HG03039 (cell line): ENCODE results near the gene MBD3.

Experiments
- ATAC-seq: cut with Tn5 transposase; IDR thresholded peaks from one replicate; pipeline ENCODE4 v1.9.1; 2021; ENCODE audit warnings: mild to moderate bottlenecking, moderate library complexity; ENCODE audit not compliant: unreplicated experiment

The MBD3 gene

DNA sequence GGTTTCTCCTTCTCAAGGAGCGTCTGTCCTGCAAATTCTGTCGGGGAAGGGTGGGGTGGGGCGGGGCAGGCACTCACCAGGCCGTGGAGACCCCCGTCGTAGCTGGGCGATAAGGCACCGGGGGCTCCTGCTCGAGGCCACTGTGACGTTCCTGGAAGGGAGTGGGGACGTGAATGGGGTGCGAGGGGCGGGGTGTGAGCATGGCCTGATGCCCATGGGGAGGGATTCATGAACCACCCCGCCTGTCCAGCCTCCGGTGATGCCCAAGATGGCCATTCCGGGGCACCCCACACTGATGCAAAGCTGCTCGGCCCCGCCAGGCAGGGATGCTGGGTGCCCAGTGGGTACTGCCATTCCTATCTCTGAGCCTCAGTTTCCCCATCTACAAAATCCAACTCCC lies 27.0 kb upstream of the MBD3 start:
- no peak for ATAC-seq

DNA sequence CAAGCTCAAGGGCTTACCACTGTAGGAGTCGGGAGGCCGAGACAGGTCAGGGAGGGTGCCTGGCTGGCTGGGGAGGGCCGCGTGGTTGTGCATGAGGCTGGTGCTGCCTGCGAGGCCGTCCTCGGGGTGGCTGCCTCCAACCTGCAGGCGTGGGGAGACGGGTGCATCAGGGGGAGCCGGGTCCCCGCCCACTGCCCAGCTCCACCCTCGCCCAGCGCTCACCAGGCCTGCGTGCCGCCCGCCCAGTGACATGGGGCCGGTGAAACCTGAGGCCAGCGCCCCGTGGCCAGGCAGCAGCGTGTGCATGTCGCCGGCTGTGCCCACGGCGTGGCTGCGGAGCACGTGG lies 26.4 kb upstream of the MBD3 start:
- no peak for ATAC-seq

DNA sequence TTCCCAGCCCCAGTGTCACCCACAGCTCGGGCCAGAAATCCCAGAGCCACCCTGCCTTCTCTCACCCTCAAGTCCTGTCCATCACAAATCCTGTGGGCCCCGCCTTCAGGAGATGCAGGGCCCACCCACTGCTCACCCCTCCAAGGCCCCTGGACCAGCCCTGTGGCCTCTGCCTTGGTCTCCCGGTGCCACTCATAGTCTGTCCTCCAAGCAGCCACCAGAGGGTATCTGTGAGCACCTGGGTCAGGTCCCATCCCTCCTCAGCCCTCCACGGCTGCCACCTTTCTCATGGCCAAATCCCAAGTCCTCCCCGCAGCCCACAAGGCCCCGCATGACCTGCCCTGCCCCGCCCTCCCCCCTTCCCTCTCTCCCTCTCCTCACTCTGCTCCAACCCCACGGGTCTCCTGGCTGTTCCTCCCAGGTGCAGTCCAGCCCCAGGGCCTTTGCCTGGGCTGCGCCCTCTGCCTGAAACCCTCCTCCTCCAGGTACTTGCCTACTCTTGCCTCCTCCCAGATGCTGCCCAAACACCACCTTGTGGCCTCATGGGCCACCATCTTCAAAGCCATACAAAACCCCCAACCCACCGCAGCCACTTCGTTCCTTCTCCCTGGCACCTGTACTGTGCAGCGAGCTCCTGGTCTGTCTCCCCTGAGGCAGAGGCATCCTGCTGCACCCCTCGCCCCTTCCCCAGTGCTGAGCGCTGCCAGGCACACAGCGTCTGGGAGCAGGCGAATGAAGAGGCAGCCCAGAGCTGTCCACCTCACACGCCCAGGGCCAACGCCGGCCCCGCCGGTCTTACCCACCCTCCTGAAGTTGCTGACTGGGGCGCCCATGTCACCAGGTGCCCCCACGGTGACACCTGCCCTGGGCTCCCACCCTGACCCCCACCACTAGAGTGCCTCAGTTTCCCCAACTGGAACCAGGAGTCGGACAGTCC lies 25.8 kb upstream of the MBD3 start:
- ATAC-seq = no peak

DNA sequence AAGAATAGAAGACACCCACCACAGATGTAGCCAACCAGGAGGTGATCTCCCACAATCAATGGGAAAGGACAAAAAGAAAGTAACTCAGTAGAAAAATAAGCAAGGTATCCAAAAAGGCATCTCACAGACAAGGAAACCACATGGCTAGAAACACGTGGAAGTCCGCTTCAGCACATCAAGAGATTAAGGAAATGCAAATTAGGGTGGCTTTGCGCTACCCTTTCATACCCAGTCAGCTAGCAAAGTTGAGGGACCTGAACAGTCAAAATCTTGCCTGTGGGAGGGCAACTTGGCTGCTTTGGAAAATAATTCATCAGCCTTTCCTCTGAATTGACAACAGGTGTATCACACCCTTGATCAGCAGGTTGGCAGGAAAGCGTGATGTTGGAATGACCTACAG lies 24.2 kb upstream of the MBD3 start:
- no peak for ATAC-seq

DNA sequence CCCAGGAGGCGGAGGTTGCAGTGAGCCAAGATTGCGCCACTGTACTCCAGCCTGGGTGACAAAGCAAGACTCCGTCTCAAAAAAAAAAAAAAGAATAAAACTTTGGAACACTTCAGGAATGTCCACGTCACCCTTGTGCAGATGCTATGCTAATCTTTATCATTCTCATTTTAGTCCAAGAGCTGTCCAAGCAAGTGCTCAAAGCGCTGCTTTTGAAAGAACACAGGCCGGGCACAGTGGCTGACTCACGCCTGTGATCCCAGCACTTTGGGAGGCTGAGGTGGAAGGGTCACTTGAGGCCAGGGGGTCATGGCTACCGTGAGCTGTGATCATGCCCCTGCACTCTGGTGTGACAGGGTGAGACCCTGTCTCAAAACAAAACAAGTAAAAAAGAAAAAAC lies 23.7 kb upstream of the MBD3 start:
- no peak for ATAC-seq

DNA sequence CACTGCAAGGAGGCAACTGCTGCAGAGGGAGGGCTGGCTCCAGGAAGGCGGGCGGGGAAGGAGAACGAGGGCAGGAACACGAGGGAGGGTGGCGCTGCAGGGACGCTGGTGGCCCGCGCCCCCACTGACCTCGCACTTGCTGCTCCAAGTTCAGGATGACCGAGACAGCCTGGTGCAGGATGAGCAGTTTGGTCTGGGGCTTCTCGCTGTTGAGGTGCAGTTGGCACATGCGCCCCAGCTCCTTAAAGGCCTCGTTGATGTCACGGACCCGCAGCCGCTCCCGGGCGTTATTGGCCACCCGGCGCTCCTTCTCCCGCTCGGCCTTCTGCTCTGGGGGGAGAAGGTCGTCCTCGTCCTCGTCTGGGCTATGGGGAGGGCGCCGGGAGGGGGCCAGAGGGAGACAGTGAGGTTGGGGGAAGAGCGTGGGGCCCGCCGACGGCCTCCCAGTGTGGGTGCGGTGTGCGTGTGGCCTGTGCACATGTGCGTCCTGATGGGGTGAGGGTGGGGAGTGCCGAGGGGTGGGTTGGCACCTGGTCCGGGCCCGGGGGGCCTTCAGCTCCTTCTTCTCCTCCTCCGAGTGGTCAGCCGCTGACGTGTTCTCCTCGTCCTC lies 22.6 kb upstream of the MBD3 start:
- no peak for ATAC-seq

DNA sequence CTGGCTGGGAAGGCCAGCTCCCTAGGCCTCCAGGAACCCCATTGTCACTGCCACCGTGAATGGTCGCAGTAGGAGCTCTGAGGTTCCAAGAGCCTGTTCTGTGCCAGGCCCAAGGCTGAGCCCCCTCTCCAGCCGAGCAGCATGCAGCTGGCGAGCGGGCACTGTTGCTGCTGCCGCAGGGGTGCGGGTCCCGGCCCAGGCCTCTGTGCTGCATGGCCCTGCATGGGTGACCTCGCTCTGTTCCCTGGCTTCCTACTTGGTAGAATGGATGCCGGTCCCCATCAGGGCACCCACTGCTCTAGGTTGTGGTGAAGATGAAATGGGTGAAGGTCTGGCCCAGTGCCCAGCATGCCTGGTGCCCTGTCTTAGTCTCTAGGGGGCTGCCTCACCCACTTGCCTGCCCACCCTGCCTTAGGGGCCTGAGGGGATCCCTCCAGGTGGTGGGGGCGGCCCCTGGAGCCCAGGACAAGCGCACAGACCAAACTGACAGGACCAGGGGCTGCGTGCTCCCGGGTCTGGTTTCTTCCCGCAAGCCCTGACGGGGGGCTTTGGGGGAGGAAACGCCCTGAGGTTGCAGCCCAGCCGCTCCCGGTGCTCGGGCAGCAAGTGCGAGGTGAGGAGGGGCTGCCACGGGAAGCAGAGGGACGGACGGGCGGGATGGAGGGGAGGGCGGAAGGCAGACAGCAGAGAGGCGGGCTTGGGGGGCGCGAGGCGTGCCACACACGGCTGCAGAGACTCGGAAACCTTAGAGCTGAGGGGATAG lies 21.3 kb upstream of the MBD3 start:
- no peak for ATAC-seq

DNA sequence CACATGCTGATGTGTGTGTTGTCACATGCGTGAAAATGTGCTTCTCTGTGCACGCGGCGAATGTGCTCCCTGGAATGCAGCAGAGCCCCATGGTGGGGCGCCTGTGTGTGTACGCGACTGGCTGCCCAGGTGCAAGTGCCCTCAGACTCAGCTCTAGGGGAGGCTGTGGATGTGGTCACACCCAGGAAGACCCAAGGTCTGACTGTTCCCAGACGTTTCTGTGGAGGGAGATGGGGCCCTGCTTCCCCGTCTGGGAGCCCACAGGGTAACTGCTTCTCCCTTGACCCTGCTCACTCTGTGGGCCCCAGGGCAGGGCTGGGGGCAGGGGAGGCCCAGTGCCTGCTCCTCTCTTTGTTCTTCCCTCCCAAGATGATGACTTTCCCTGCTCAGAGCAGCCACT lies 20.5 kb upstream of the MBD3 start:
- ATAC-seq = no peak

DNA sequence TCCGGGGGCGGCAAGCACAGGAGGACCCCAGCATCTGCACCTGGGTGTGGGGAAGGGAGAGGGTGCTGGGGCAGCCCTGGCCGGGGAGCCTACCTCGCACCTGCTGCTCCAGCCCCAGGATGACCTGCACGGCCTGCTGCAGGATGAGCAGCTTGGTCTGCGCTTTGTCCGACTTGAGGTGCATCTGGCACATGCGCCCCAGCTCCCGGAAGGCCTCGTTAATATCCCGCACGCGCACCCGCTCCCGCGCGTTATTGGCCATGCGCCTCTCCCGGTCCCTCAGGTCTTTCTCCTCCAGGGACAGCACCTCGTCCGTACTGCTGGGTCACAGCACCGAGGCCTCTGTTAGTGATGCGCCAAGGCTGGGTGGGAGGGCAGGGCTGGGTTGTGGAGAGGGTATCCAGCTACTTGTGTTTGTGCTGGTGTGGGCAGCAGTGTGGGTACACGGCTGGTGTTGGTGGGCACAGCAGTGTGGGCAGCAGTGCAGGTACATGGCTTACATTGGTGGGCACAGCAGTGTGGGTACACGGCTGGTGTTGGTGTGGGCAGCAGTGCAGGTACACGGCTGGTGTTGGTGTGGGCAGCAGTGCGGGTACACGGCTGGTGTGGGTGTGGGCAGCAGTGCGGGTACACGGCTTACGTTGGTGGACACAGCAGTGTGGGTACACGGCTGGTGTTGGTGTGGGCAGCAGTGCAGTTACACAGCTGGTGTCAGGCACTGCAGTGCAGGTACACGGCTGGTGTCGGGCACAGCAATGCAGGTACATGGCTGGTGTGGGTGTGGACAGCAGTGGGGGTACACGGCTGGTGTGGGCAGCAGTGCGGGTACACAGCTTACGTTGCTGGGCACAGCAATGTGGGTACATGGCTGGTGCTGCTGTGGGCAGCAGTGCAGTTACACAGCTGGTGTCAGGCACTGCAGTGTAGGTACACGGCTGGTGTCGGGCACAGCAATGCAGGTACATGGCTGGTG lies 19.7 kb upstream of the MBD3 start:
- ATAC-seq = no peak

DNA sequence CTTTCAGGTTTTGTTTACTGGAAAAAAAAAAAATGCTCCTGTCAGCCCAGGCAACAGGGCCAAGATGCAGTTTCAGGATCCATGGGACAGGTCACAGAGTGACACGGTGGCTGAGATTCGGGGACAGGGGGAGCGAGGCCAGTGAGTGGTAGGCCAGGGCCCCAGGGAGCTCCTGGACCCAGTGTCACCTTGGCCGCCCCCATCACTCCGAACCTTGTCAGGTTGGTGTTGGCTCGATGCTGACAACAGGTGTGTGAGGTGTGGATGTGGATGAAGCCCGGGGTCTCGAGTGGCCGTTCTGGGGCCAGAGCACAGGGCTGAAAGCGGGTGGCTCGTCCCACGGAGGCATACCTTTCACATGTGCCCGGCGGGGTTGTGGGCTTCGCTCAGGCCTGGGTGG lies 18.7 kb upstream of the MBD3 start:
- ATAC-seq = no peak

DNA sequence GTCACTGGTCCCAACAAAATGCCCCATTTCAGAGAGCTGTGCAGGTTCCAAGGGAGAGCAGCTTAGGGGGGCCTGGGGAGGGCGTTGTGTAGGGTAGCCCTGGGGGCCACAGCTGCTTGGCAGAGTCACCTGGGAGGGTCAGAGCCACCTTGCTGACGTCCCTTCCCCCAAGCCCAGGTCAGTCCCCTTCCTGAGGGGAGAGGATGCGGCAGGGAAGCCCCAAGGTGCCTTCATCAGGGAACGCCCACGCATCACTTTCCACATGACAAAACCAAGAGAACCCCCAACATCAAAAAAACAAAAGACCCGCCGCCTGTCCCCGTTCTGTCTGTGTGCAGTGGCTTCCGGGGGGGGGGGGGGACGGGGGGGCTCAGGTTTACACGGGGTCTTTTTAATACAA lies 17.9 kb upstream of the MBD3 start:
- ATAC-seq = no peak

DNA sequence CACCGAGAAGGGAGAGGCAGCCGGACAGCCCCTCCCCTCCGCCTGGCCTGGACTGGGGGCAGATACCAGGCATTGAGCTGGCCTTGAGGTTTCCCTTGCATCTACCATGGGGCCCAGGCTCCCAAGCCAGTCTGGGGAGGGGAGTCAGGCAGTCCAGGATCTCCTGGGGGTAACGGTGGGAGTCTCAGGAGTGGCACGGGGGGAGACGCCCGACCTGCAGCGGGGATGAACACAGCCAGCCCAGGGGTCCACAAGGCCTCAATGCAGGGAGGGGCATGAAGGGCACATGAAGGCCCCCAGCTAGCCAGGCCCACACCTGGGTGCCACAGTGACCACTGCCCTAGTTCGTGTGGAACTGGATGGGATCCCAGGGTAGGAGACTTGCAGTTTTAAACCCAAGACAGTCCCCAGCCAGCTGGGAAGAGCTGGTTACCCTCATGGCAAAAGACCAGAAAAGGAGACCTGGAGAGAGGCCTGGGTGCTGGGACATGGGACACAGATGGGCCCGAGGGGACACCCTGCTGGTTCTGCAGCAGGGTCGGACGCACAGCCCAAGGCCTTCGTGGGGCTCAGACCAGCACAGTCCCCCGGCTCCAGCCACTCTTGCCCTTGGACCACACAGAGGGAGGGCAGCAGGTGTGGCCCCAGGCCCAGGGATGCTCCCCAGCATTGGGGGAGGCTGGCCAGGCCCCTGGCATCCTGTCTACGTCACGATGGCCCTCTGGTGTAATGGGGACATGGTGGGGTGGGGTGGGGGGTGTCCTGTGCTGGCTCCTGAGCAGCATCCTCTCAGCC lies 17.2 kb upstream of the MBD3 start:
- no peak for ATAC-seq

DNA sequence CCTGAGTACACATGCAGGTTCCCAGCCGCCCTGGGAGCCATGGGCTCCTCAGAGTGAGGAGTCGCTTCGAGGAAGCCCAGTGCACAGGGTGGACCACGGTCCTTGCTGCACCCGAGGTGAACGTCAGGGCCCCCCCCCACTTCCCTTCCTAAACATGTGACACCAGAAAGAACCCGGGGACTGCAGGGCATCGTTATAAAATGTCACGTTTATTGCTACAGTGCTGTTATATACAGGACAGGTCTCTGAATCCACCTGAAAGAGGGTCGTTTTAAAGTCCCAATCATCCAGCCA lies 16.4 kb upstream of the MBD3 start:
- ATAC-seq = no peak

DNA sequence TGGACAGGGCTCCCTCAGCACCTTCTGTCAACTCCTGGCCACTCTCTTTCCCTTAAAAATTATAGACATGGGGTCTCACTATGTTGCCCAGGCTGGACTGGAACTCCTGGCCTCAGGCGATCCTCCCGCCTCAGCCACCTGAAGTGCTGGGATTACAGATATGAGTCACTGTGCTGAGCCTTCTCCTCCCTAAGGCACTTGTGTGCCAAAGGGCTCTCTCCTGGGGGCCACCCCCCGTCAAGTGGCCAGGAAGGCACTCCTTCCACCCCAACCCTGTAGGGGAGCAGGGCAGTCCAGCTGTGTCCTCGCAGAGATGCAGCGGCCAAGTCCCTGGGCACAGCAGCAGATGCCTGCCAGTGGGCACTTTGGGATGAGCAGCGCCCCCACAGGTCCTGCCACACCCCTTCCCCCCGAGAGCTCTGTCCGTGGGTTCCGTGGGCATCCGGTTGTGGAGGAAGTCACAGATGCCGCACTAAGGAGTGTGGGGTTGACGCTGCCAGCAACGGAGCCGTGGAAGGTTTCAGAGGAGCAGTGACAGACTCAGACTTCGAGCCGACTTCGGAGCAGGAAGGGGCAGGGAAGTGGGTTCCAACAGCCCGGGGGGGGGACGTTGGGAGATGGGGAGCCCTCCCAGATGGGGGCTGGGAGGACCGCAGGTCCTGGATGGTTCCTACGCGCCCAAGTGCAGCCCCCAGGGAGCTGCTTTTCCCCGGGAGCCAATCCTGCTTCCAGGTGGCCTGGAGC lies 15.9 kb upstream of the MBD3 start:
- ATAC-seq = no peak

DNA sequence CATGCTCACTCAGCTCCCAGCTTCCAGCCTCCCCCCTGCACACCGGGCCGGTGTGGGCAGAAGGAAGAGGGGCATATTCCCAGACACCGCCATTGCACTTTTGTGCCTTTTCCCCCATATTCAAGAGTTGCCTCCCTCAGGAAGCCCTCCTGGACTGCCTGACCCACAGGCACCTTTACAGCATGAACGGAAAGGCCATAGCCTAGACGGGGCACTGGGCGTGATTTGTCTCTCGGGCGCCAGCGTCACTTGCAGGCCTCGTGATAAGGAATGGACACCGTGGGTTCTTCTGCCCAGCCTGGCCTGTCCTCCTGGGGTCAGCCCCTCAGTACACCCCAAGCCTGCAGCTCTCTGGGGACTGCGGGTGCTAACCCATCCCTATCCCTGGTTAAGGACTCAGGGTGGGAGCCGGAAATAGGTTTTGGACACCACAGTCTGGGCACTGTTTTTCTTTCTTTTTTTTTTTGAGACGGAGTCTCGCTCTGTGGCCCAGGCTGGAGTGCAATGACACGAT lies 13.5 kb upstream of the MBD3 start:
- ATAC-seq = no peak

DNA sequence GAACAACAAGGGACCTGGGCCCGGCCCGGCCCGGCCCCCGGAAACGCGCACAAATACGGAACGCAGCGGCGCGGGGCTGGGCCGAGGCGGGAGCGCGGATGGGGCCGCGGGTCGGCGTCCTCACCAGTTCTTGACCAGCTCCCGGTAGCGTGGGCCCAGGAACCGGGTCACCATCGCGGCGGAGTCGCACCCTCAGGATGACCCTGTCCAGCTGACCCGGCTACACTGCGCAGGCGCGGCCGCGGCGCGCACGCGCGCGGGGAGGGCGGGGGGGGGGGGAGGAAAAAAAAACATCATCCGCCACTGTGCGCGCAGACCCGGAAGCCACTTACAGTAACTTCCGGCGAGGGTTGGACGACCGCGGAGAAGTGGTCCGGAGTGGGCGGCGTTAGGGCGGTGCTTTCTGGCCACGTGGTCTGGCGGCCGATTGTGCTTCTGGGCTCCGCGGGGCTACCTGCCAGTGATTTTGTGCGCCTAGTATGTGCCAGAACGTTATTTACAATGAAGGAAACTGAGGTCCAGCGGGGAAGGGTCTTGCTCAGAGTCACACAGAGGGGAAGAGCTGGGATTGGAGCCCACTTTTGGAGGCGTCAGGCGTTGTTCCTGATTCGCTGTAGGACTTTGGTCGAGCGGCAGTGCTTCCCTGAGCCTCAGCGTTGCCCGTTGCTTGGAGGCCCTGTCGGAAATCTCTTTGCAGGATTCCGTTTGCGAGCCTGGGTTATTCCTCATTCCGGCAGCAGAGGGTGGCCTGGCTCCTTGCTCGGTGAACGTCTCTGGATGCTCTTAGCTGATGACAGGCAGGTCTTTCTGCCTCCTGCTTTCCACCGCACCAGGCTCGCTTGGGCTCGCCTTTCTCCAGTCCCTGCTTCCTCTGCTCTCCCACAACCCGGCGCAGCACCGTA lies 12.8 kb upstream of the MBD3 start, which contains the start of gene UQCR11:
TSS of gene UQCR11 (minus strand) at position 227 of the 902 bp plus-strand sequence. CDS start at position 174, 53 bp downstream.
- ATAC-seq = peak; percentile 73

DNA sequence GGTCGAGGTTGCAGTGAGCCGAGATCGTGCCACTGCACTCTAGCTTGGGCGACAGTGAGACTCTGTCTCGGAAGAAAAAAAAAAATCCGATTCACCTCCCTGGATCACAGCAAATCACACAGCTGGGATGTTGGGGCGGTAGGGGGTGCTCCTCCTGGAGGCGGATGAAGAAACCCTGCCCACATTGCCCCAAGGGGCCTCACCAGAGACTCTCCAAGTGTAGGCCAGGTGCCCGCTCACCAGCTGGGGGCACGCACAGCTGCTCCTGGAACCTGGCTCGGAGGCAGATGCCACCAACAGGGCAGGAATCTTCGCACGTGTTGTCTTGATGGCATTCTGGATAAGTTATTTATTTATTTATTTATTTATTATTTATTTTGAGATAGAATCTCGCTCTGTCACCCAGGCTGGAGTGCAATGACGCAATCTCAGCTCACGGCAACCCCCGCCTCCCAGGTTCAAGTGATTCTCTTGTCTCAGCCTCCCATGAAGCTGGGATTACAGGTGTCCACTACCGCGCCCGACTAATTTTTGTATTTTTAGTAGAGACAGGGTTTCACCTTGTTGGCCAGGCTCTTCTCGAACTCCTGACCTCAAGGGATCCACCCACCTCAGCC lies 9.5 kb upstream of the MBD3 start:
- no peak for ATAC-seq

DNA sequence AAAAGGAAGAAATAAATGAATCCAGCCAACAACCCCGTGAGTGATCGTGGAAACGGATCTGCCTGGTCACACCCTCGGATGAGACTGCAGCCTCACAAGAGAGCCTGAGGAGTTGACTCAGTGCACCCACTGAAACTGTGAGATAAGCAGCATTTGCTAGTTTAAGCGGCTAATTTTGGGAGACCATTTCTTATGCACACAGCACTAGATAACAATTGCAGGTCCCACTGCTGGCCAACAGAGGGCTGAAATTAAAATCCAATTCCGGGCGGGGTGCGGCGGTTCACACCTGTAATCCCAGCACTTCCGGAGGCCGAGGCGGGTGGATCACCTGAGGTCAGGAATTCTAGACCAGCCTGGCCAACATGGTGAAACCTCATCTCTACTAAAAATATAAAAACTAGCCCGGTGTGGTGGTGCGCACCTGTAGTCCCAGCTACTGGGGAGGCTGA lies 9.0 kb upstream of the MBD3 start:
- ATAC-seq = no peak
